A673 (cell line): ENCODE measurements around the gene DGKD. TPM values are rescaled to one million over a fixed set of nuclear protein-coding genes. Genes with fewer than 3 reads are reported as not detected.

ENCODE experiments used
- BruUV-seq: library from RNA; stranded (reverse); fragments of 400-500 nt; replicated peaks from 2 replicates; lab custom pipeline; 2021; lab: Mats Ljungman, UMichigan
- CTCF ChIA-PET: fragments of 300-600 bp; sonication (Branson Sonifier 250); formaldehyde crosslinking; loops from one replicate; lab custom pipeline; 2022; ENCODE audit warnings: antibody characterized with exemption; lab: Charles Lee
- POLR2A ChIA-PET: fragments of 300-600 bp; sonication (Branson Sonifier 250); formaldehyde crosslinking; loops from one replicate; lab custom pipeline; 2022; ENCODE audit warnings: antibody characterized with exemption; ENCODE audit not compliant: low non-redundant PET; lab: Charles Lee
- DNase-seq: peaks from one replicate; pipeline ENCODE4 v3.0.0-alpha.2; 2015; ENCODE audit warnings: low spot score
- H3K27ac ChIP-seq: fragments of 200-600 bp; sonication (generic); 2 replicates; pipeline ENCODE4 v1.5.1; 2016; ENCODE audit warnings: mixed run types, low read depth, mild to moderate bottlenecking, mixed read lengths, antibody characterized with exemption, low read length; ENCODE audit not compliant: poor library complexity, severe bottlenecking
- H3K27me3 ChIP-seq: fragments of 200-600 bp; sonication (generic); replicated peaks from 2 replicates; pipeline ENCODE4 v1.6.1; 2017; ENCODE audit warnings: mixed run types, low read depth, mild to moderate bottlenecking, mixed read lengths, antibody characterized with exemption, low read length; ENCODE audit not compliant: insufficient read depth, poor library complexity
- H3K36me3 ChIP-seq: fragments of 200-600 bp; sonication (generic); 2 replicates; pipeline ENCODE4 v1.6.1; 2016; ENCODE audit warnings: mixed run types, mild to moderate bottlenecking, mixed read lengths, antibody characterized with exemption, low read length; ENCODE audit not compliant: insufficient read depth, poor library complexity, severe bottlenecking
- H3K4me1 ChIP-seq: fragments of 200-600 bp; sonication (generic); 2 replicates; pipeline ENCODE4 v1.6.1; 2017; ENCODE audit warnings: mixed run types, mild to moderate bottlenecking, mixed read lengths, antibody characterized with exemption, low read length; ENCODE audit not compliant: insufficient read depth, poor library complexity, severe bottlenecking
- H3K4me3 ChIP-seq: fragments of 200-600 bp; sonication (generic); 2 replicates; pipeline ENCODE4 v1.5.1; 2016; ENCODE audit warnings: low read depth, mixed run types, mild to moderate bottlenecking, mixed read lengths, low read length; ENCODE audit not compliant: poor library complexity, severe bottlenecking
- H3K9me3 ChIP-seq: fragments of 200-600 bp; sonication (generic); 2 replicates; pipeline ENCODE4 v1.6.1; 2016; ENCODE audit warnings: mixed run types, low read depth, mild to moderate bottlenecking, mixed read lengths, antibody characterized with exemption, low read length; ENCODE audit not compliant: poor library complexity, severe bottlenecking
- CTCF ChIP-seq: fragments of 300-800, 200-600 bp; sonication (generic); conservative IDR thresholded peaks from 2 replicates; pipeline ENCODE4 v1.5.1; 2017; ENCODE audit warnings: low read depth, mild to moderate bottlenecking, antibody characterized with exemption, low read length, moderate library complexity, mixed read lengths
- EZH2 ChIP-seq: fragments of 200-600 bp; sonication (generic); IDR thresholded peaks from 2 replicates; pipeline ENCODE4 v1.6.1; 2017; ENCODE audit warnings: borderline replicate concordance, low read depth, mild to moderate bottlenecking, mixed read lengths, antibody characterized with exemption, low read length; ENCODE audit not compliant: poor library complexity, severe bottlenecking
- intact Hi-C: fragments of 100-400 bp; cut with micrococcal nuclease; formaldehyde crosslinking; loops from one replicate; pipeline ENCODE4 v1.10.0; 2022; ENCODE audit not compliant: unreplicated experiment
- total RNA-seq: library from RNA; stranded (reverse); gene quantifications from 2 replicates; pipeline ENCODE4 v1.2.3, GENCODE V29; 2021

Gene DGKD
- total RNA-seq, 1 experiment from 2014 or later, result 128 TPM

DNA sequence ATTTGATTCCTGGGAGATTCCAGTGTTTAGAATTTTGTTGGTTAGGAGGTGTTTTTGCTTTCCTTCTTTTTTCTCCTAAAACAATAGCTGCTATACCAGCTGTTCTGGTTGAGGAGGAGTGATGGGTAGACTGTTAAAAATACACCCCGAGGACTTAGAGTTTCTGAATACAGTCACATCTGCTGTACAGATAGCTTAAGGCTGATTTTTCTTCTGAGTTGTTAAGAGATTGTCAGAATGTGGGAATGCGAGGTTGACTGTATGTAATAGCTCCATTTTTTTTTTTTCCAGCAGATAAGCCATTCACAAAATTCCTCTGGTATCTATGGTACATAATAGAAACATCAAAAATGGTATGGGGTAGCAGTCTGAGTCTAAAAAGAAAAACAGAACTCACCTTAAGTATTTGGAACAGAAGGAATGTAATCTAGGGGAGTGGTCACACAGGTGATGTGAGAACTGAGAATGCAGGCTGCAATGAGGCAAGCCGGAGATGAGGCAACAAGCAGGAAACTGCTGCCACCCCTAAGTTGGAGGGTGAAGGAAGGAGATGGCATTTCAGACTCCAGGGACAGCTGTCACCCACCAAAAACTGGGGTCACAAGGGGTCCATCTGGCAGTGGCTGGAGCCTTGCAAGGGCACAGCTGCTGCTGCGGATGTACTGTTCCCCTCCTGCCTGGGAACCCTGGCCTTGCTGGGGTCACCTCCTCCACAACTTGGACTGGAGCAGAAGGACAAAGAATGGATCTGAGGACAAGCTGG is 2.4 kb downstream of the DGKD start:
- H3K27me3 ChIP-seq, result no peaks in the 10 kb centered on the region
- peaks cover 17% of the 10 kb centered on the region for H3K36me3 ChIP-seq
- POLR2A ChIA-PET, result no interaction called here
- H3K4me3 ChIP-seq, result peak overlapping the region; percentile 61
- no peak for TF ChIP-seq EZH2
- DNase-seq, result no peak
- no peaks in the 10 kb centered on the region for H3K9me3 ChIP-seq
- CTCF ChIA-PET, result interaction anchor here (0.6 kb wide), 1 partner anchor 15 kb away, joined by 3 read pairs; no protein-coding TSS in a partner anchor
- BruUV-seq, result no TSS peak
- H3K27ac ChIP-seq, result no peak overlapping the region
- intact Hi-C loops, result loop anchor here (2.0 kb wide), 1 partner anchor 86 kb away; no protein-coding TSS in a partner anchor
- peaks cover 31% of the 10 kb centered on the region for H3K4me1 ChIP-seq

GRCh38 chr2:233358335-233358734 is 4.0 kb downstream of the DGKD start:
- TF ChIP-seq CTCF (no peak), EZH2 (no peak)

GRCh38 chr2:233358947-233359346 is 4.7 kb downstream of the DGKD start:
- no peak for TF ChIP-seq CTCF
- no peak for TF ChIP-seq EZH2
- Histone ChIP-seq H3K9me3 (no peaks in the 10 kb centered on the region), H3K4me3 (no peak overlapping the region), H3K4me1 (peaks cover 27% of the 10 kb centered on the region), H3K27me3 (no peaks in the 10 kb centered on the region), H3K36me3 (peaks cover 24% of the 10 kb centered on the region), H3K27ac (no peak overlapping the region)
- POLR2A ChIA-PET, result no interaction called here
- intact Hi-C loops, result no loop called here
- BruUV-seq, result no TSS peak
- CTCF ChIA-PET, result no interaction called here
- no peak for DNase-seq

More at GRCh38 chr2:233358335-233358734, 4.0 kb downstream of the DGKD start:
- H3K9me3 ChIP-seq, result no peaks in the 10 kb centered on the region
- peaks cover 31% of the 10 kb centered on the region for H3K4me1 ChIP-seq
- H3K36me3 ChIP-seq, result peaks cover 18% of the 10 kb centered on the region
- DNase-seq, result no peak
- no TSS peak for BruUV-seq
- H3K27ac ChIP-seq, result no peak overlapping the region
- intact Hi-C loops, result no loop called here
- ChIA-PET POLR2A (no interaction called here), CTCF (interaction anchor here (0.8 kb wide), 1 partner anchor 85 kb away, joined by 3 read pairs; no protein-coding TSS in a partner anchor)
- no peak overlapping the region for H3K4me3 ChIP-seq
- no peaks in the 10 kb centered on the region for H3K27me3 ChIP-seq
